T-helper 22 cell (primary cell): ENCODE measurements around the gene PHF8.
A peak's percentile ranks its signal among the peaks of the same experiment; 100 is the strongest.

Source experiments
- DNase-seq: peaks from one replicate; pipeline ENCODE4 v3.0.0-alpha.2; 2020; ENCODE audit warnings: low read depth

Gene PHF8

DNA sequence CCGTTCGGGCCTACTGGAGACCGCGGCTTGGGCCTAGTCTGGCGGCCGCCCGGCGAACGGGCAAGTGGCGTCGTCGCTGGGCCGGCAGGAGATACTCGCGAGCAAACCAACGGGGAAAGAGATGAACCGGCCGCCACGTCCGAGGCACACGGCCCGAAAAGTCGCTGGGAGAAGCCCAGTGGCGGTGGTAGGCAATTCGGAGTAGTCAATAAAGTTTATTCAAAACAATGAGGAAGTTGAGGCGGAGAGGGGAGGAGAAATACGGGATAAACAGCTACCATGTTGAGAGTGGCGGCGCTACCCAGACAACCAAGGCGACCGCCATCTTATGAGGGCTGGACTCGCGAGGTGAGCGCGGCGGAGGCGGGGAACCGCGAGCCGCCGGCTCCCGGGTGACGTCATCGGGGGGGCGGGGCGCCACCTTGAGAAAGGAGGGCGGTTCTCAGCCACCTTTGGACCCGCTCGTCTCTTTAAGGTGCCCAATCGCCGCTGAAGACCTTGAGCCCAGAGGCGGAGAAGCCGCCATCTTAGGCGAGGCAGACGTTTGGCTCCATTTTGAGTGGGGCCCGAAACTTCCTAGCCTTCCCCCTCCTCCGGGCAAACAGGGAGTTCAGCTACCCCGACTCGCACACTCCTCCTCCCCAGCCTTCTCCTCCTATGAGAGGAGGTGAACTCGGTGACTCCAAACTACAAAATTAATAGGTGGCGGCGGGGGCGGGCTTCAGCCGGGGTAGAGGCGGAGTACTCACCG lies at the start of gene PHF8:
TSS of gene PHF8 (minus strand) at position 348 of the 751 bp plus-strand sequence. CDS start 1,745 bp downstream, outside the sequence.
- DNase-seq, result peak; percentile 87

DNA sequence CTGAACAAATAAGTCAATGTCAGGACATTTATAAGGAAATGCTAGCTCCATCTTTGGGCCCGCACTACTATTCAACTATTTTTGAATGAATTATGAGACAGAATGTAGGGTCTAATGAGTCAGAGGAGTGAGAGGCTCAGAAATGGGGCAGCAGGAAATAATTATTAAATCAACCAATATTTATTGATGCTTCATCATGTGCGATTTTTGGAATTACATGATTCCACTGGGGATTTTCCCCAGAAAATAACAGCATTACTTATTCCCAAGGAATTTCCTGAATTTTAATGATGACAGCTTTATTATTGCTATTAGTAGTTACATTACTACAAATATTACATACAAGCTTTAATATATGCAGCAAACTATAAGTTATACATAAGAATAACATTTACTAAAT lies 49.3 kb upstream of the PHF8 start:
- no peak for DNase-seq

DNA sequence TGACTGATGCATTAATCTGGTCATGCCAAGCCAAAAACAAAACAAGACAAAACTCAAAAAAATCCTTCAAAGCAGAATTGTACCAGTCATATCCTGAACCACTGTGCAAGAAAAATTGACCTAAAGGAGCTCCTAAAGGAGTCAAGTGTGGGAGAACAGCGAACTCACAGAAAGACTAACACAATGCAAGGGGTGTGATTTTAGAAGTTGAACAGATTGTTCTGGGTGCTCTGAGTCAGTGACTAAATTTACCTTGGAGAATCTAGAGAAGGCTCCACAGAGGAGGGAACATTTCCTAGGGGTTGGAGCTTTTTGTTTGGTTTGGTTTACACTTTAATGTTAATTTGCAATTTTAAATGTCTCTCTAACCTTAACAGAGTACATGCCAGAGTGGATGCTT lies 48.9 kb upstream of the PHF8 start:
- DNase-seq, result no peak

DNA sequence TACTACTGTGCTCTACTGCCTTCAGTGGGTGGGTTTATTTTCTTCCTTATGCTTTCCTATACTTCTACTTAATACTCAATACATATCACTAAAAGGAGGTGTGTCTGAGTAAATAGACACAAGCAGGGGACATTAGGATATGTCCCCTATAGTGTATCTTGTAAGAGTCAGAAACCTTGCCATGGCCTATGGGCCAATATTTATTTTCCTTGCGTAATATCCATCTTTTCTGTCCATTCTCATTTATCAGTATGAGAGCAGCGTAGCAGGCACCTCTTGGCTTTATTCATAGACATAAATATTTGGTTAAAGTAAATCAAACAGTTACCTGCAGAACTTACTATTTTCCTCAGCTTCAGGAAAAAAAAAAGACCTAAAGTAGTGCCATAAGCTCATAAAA lies 46.6 kb upstream of the PHF8 start:
- no peak for DNase-seq

DNA sequence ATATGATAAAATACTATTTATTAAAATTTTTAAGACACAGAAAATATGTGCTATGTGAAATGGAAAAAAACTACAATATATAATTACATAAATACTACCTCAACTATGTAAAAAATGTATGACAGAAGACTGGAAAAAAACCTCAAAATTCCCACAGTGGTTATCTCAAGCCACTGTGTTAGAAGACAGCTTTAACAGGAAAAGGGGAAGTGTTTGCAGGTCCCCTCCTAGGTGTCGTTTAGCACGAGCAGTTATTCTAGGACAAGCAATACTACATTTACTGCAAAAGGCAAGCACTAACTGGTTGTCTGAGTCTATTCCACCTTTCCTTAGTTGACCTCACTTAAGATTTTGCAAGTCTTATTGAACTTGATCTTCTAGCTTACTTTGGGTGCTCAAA lies 44.9 kb upstream of the PHF8 start:
- DNase-seq, result no peak

DNA sequence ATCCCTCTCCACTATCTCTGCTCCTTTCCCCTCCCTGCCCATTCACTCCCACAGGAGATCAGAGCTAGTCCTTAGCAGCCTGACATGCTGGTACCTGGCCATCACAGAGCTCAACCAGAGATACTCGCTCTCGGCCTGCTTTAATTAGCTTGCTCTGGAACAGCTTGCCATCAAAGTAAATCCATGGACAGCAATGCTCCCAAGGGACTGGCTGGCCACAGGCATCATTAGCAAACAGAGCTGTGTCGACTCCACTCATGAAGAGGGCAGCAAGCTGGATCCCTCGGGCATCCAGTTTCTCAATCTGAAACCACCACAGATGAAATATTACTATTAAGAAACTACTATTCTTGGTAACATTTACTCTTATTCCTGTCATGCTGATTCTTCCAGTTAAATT lies 43.4 kb upstream of the PHF8 start:
- DNase-seq, result no peak

DNA sequence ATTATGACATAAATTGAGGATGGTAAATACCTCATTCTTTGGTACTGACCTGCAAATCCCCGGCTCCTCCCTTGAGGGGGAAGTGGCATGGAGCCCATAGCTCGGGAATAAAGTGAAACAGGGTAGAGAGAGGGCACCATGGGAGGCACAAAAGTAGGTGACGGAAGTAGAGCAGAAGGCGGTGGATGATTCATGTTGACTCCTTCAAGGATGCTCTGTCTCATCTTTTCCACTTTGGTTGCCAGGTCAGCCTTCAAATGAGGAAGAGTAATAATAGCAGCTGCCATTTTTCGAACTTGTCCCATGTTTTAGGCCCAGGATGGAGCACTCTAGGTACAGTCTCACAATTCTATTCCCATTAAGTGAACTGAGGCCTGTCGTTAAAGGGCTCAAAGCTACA lies 41.4 kb upstream of the PHF8 start:
- DNase-seq, result no peak

DNA sequence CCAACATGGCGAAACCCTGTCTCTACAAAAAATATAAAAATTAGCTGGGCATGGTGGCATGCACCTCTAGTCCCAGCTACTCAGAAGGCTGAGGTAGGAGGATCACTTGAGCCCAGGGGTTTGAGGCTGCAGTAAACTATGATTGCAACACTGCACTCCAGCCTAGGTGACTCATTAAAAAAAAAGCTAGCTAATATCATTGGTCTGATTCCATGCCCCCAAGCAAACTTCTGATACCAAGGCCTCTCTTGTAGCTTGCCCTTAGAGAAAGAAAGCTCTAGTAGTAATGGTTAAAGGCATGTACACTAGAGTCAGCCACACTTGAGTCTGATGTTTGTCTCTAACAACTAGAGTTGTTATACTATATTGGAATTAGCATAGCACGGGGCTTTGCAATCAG lies 32.6 kb upstream of the PHF8 start:
- no peak for DNase-seq

DNA sequence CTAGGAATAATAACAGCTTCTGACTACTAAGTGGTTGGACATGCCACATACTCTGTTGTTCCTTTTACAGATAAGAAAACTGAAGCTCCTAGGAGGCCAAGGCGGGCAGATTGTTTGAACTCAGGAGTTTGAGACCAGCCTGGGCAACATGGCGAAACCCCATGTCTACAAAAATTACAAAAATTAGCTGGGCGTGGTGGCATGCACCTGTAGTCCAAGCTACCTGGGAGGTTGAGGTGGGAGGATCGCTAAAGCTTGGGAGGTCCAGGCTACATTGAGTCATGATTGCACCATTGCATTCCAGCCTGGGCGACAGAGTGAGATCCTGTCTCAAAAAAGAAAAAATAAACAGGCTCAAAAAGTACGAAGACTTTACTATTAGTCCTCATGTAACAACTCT lies 30.6 kb upstream of the PHF8 start:
- DNase-seq, result no peak

DNA sequence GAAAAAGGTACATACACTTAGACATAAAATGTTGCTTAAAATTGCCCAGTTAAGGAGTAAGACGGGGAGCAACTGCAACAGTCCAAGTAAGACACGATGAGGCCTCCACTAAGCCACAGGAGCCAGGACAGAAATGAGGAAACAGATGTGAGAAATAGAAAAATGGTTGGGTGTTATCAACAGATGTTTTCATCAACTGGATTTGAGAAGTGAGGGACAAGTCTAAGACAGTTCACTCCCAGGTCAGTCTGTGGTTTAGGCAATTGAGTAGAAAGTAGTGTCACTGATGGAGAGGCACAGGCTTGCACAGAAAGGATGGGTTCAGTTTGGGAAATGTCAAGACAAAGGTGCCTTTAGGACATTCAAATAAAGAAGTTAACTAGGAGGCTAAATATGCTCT lies 23.5 kb upstream of the PHF8 start:
- no peak for DNase-seq

DNA sequence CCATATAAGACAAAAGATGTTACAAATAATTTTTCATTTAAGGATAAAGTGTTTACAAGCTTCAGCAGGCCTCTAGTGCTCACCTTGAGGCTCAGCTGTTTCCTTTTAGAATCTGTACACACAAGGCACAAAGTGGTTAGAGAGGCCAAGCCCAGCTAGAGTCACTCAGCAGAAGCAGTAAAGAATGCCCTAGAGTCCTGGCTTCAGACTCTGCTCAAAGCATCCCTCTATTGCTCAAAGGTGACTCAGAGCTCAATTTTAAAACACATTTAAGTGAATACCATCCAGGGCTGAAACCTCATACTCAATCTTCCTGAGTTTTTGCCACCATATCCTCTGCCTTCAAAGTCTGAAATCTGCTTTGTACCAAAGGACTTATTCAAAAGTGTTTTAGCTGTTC lies 22.6 kb upstream of the PHF8 start:
- no peak for DNase-seq

DNA sequence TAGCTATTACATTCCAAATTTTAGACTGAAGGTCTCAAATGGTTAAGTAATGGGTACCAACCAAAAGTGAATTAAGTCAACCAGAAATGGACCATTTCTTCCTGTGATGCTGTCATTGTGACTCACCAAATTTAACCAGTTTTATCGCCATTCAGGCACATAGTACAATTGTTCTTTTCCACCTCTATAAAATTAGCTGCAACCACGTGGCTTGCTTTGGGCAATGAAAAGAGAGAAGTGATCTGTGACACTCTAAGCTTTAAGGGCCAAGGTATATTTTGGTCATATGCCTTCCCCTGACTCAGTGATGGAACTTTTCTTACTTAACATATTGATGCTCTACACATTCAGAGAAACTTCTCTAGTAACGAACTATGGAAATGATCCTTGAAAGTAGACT lies 20.3 kb upstream of the PHF8 start:
- no peak for DNase-seq

DNA sequence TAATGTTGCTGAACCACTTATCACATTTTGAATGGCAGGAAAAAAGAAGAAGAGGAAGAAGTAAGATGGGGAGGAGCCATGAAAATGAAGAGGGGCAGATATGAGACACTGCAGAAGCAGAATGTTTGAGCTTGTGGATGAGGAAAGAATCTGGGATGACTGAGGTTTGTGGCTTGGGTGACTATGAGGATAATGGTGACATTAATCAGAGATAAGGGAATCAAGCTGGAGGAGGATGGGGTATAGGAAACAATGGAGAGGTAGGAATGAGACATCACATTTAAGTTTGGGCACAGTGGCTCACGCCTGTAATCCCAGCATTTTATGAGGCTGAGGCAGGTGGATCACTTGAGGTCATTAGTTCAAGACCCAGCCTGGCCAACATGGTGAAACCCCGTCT lies 19.1 kb upstream of the PHF8 start:
- DNase-seq, result no peak

DNA sequence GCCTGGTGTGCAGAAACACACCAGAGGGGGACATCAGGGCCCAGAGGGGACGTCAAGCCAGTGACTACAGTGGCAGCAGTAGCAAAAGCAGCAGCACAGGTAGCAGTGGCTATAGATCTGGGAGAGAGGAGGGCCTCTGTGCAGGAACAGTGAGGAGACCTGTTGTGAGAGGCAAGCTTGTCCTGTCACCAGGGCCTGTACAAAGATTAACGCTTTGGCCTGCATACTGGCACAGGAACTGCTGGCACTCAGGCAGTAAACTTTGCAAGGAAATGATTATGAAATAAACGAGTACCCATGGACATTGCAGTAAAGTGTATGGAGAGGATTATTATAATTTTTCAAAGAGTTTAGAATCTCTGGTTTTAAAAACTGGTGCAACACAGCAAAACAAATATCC lies 5.5 kb upstream of the PHF8 start:
- no peak for DNase-seq

DNA sequence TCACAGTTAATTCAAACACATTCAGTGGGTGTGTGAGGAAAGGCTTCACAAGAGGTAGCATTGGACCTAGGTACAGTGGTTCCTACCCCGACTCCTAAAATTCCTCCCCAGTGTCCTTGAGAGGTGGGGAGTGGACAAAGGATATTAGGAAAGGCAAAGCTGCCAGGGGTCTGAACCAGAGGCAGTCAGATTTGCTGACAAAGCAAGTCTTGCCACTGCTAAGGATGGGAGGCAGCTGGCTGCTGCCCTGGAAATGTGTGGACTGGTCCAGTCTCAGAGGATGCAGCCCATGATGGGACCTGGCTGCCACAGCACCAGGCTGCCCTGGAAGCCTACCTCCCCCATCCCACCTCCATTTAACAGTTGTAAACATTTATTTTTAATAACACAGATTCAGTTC lies 4.1 kb upstream of the PHF8 start:
- no peak for DNase-seq

DNA sequence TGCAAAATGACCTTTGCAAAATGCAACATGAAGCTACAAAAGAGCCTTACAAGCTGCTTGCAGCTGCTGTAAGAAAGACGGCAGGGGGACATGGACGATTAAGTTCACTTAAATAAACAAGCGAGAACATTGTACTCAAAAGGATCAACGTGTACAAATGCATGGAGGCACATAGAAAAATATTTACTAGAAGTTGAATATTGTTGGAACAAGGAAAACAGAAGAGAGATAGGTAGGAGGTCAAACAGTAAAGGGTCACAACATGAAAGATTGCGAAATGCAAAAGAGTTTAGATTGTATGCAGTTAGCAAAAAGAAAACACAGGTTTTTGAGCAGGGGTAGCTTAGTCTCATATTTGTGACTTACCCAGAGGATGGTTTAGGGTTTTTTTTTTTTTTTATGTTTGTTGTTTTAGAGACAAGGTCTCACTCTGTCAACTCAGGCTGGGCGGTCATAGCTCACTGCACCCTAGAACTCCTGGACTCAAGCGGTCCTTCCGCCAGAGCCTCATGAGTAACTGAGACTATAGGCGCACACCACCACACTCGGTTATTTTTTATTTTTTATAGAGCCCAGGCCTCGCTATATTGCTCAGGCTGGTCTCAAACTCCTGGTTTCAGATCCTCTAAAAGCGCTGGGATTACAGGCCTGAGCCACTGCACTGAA lies 1.4 kb upstream of the PHF8 start:
- DNase-seq, result no peak

DNA sequence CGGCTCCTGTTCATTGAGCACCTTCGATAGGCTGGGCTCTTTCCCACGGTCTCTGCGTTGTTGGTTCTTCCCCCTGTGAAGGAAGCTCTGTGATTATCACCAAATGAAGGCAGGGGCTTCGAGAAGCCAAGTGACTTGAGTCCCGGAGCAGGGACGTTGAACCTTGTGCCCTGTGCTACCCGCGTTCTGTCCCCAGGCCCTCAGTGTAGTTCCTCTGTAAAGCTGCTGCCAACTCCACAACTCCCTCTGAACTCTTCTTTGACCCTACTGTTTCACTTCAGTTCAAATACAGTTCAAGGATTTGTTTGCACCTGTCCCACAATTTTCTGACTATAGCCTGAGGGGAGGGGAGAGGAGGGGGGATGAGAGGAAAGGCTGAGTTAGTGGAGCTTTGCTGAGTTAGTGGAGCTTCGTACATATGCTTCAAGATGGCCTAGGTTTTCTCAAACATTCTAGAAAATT lies 635 bp upstream of the PHF8 start:
- no peak for DNase-seq

DNA sequence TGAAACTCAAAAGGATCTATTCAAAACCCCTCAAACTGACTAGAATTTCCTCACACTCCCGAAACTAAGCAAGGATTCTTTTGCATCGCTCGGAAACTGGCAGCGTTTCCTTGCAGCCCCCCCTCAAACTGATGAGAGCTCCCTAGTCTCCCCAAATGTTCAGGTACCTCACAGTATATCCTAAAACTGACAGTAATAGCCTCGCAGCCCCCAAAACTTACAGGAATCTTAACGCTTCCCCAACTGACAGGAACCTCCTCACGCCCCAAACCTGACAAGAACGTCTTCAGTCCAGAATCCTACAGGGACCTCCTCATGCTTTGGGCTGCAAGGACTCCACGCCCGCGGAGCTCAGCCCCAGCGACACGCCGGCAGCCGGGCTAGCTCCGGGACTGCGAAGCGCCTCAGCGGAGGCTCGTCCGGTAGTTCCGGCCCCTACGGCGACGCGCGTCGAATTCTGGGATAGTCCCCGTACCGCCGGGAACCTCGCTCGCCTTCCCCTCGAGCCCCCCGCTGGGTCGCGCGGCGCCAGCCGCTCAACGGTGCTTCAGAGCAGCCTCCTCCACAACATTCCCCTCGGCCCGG lies 640 bp downstream of the PHF8 start:
- DNase-seq, result peak; percentile 12

DNA sequence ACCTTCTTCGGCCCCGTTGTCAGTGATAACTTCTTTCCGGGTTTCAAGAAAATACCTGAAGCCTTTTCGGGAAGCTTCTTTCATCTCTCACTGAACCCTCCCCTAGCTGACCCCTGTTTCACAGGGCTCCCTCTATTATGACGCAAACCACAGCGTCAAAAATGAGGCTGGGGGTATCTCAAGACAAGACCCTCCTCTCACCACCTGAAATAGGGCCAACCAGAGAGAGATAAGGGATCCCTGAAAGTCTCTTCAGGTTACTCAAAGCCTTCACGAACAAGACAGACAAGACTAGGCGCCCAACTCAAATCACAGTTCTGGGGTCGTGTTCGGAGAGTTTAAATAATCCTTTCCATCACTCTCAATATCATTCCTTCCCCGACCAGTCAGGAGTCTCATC lies 1.2 kb downstream of the PHF8 start:
- DNase-seq, result no peak

DNA sequence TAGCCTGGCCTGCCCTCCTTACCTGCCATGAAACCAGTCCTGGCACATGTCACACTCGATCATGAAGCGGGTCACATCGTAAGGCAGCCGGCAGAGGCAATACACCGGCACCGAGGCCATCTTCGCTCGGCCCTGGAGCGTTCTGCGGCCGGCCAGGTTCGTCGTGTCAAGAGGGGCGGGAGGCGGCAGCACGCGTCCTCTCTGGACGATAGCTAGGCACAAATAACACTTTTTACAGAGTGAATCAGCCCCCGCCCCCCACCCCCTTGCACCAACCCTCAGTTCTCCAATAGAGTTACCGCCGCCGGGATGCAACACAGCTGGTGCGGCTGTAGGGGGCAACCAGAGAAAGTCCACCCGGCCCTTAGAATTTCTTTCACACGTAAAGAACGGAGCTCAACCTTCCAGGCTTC lies 1.7 kb downstream of the PHF8 start:
- peak; percentile 2 for DNase-seq

DNA sequence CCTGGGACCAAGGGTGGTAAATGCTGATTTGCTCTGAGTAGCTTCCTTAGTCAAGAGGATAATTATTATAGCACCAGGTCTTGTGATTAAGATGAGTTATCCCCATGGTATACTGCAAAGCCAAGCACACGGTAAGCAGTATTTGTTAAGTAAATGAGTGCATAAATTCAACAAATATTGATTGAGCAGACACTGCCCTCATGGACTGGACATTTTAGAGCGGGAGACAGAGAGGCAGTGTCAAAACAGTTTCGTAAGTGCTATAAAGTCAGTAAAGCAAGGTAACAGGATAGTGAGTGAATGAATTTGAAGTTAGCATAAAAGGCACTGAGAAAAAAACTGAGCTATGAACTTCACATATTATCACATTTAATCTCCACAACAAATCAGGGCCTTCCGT lies 13.9 kb downstream of the PHF8 start:
- DNase-seq, result no peak

DNA sequence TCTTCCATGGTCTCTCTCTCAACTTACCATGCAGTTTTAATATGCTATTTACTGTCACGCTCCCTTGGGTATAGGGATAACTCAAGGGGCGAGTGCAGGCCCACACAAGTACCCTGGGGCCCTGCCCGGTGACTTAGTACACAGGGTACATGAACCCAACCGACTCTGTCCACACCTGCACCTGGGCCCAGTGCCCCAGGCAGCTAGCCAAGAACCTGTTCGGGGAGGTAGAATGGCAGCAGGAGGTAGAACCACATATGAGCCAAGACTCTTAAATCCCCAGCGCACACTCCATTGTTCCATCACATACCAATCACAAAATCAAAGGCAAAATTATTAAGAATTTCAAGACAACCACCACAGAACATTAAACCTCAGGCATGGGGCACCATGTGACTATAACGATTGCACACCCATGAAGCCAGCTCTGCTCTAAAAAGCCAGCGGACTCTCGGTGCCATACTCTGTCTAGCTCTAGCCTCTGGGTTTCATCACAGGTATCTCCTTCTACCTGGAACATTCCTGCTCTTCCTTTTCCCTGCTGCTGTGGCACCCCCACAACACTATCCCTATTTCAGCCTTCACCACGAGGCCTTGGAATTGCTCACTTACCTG lies 14.6 kb downstream of the PHF8 start:
- no peak for DNase-seq

DNA sequence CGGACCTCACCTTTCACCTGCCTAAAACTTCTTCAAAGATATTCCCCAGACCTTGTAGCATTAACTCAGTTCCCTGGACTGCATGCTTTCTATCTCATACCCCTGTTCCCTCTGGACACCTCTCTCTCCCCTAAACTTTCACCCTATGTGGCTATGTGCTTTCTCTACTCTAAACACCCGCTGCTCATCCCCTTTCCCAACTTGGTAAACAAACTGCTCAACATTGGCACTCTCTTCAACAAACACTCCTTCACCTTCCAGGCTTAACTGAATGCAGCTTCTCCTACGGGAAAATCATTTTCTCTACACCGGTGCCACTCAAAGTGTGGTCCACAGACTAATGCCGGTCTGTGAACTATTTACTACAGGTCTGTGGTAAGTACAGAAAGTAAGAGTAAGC lies 19.9 kb downstream of the PHF8 start:
- DNase-seq, result no peak
